Measurements from ENCODE around the gene AXDND1. TPM values are rescaled to one million over a fixed set of nuclear protein-coding genes. Genes with fewer than 3 reads are reported as not detected.

Gene AXDND1
- total RNA-seq, 2 donors from 2014 or later, result 0.43 to 0.44 TPM

DNA sequence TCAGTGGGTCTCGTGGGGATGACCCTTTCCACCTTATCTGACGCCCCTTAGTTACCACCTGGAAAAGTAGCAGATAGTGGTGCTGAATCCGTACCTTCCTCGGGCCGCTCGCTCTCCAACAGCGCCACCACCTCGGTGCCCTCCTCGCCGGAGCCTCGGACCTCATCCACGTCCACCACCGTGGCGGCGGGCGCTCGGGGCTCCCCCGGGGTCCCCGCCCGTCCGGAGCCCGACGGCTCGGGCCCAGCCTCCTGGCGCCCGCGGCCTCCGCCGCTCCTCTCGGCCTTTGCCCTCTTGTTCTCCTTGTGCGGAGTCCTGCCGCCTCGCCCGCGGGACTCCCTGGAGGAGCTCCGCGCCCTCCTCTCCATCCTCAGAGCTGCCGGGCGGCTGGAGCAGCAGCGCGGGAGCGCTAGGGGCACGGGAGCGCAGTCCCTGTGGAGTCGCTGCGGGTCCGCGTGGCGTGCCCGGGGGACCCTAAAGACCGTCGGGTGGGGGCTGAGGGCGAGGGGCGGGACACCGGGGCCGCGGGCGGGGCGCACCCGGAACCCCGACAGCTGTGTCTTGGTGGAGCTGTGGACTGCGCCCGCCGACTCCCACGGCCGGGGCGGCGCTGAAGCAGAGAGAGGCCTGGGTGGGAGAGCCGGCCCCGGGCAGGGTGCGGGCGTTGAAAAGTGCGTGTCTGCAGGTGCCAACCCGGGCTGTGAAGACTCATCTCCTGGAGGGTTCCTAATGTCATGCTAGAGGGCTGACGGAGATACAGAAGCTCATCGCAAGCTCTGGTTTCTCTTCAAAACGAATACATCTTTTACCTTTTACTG is 209.9 kb downstream of the AXDND1 start, which contains the start of gene NPHS2:
Gene NPHS2 (minus strand): TSS at position 452 of the 818 bp plus-strand sequence. CDS start 84 bp downstream, at position 368.
- peak within 1 kb of the TSS in 1 of 2 donors; percentile 19 for H3K4me3 Mint-ChIP-seq
- peaks cover 48% of the 10 kb centered on the region for H3K27me3 Mint-ChIP-seq (ENCODE audit: low read depth)
- no peak for ATAC-seq (replicated peaks in 1 of 2)
- DNase-seq, result no peak
- no peaks in the 10 kb centered on the region for H3K9me3 Mint-ChIP-seq
- peaks cover 0 to 2% of the 10 kb centered on the region in 2 donors for H3K36me3 Mint-ChIP-seq (ENCODE audit: insufficient read depth in 2 of 2)
- peaks cover 8% of the 10 kb centered on the region for H3K4me1 Mint-ChIP-seq (ENCODE audit: low read depth)
- no peak within 1 kb of the TSS for H3K27ac Mint-ChIP-seq

DNA sequence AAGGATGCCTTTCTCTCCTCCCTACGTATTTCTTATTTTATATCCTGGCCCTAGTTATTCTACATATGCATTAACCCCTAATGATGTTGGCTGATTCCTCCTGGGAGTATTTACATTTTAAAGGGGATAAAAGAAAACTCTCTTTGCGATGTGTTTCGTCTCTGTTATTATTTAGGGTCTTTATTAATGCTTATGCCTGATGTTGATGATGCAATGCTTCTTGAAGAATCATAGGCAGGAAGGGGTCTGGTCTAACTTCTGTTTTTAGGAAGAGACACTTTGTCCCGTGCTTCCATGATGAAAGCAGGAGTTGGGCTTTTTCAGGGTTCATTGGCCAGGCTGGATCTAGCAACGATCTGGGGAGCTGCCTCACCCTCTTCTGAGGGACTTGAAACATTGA is 210.7 kb downstream of the AXDND1 start:
- Mint-ChIP-seq H3K4me3 (peak overlapping the region in 1 of 2 donors; percentile 19), H3K4me1 (ENCODE audit: low read depth) (peaks cover 8% of the 10 kb centered on the region), H3K27me3 (ENCODE audit: low read depth) (peaks cover 48% of the 10 kb centered on the region), H3K27ac (no peak overlapping the region), H3K9me3 (no peaks in the 10 kb centered on the region), H3K36me3 (ENCODE audit: insufficient read depth in 2 of 2) (peaks cover 0 to 2% of the 10 kb centered on the region in 2 donors)
- DNase-seq, result no peak
- ATAC-seq (replicated peaks in 1 of 2), result no peak

DNA sequence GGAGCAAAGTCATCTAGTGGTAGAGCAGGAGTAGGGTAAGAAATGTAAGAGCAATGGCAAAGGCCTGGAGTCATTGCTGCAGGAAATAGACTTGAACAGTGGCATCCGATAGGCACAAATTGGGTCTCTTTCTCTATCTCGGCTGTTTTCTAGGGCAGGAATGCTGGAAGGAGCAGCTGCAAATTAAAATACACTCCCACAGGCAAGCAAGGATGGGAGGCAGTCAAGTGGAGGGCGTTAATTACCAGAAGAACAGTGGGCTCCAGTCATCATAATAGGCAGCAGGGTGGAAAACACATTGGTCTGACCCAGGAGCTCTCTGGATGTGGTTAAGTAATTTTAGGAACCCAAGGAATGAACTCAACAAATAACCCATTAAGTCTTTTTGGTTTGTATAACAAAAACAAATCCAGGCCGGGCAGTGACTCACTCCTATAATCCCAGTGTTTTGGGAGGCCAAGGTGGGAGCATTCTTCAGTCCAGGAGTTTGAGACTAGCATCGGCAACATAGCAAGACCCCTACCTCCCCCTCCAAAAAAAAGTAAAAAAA is 218.1 kb downstream of the AXDND1 start:
- no peaks in the 10 kb centered on the region for H3K9me3 Mint-ChIP-seq
- ATAC-seq (replicated peaks in 1 of 2), result no peak
- H3K4me3 Mint-ChIP-seq, result no peak overlapping the region
- no peak overlapping the region for H3K27ac Mint-ChIP-seq
- H3K27me3 Mint-ChIP-seq (ENCODE audit: low read depth), result peaks cover 47% of the 10 kb centered on the region
- DNase-seq, result no peak
- H3K36me3 Mint-ChIP-seq (ENCODE audit: insufficient read depth in 2 of 2), result no peaks in the 10 kb centered on the region
- H3K4me1 Mint-ChIP-seq (ENCODE audit: low read depth), result no peaks in the 10 kb centered on the region

DNA sequence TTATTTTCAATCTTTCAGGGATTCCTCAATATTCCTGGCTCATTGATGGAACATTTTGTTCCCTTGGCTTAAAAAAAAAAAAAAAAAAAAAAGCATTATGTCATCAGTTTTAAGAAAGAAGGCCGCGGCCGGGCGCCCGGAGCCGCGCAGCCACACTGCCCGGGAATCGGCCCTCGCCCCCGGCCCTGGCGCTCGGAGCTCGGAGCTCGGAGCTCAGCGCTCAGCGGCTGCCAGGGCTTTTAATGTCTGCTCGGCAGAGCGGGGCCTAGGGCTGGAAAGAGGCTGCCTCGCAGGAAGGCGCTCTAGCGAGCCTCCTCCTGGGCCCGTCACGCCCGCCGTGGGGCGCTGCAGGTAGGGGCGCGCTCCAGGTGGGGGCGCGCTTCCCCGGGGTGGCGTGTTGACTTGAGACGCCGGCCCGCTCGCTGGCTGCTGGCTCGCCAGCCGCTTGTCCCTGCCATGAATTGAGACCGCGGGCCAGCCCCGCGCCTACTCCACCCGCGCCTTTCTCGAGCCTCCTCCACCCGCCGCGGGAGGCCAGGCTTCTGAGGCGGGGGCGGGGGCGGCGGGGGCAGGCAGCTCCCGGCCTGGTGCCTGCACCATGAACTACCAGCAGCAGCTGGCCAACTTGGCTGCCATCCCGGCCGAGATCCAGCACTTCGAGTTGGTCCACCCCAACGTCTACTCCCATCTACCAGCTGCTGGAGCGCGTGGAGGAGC is 220.5 kb downstream of the AXDND1 start:
- ATAC-seq (replicated peaks in 1 of 2) (peak; percentile 40 to 60), DNase-seq (peak; percentile 14 to 29)
- Mint-ChIP-seq H3K27me3 (ENCODE audit: low read depth) (peaks cover 46% of the 10 kb centered on the region), H3K36me3 (ENCODE audit: insufficient read depth in 2 of 2) (no peaks in the 10 kb centered on the region), H3K4me1 (ENCODE audit: low read depth) (no peaks in the 10 kb centered on the region), H3K27ac (no peak overlapping the region), H3K9me3 (no peaks in the 10 kb centered on the region), H3K4me3 (no peak overlapping the region)

DNA sequence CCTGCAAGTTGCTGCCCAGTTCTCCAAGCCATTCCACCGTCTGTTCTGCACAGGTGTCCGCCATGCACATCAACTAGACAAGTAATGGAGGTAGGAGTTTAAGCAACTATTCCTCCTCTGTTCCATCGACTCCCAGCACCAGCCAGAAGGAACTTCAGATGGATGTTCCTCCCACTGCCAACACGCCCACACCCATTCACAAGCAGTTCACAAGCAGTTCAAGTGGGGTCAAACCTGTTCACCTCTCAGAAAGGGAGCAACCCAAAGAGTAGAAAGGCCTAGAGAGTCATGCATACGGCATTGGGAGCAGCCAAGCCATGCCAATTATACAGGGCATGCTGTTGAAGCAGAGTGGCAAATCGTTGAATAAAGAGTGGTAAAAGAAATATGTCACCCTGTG is 221.6 kb downstream of the AXDND1 start:
- Mint-ChIP-seq H3K4me1 (ENCODE audit: low read depth) (no peaks in the 10 kb centered on the region), H3K27ac (no peak overlapping the region), H3K27me3 (ENCODE audit: low read depth) (peaks cover 47% of the 10 kb centered on the region), H3K4me3 (no peak overlapping the region), H3K36me3 (ENCODE audit: insufficient read depth in 2 of 2) (peaks cover 0 to under 1% of the 10 kb centered on the region in 2 donors), H3K9me3 (no peaks in the 10 kb centered on the region)
- ATAC-seq (replicated peaks in 1 of 2), result no peak
- DNase-seq, result no peak

DNA sequence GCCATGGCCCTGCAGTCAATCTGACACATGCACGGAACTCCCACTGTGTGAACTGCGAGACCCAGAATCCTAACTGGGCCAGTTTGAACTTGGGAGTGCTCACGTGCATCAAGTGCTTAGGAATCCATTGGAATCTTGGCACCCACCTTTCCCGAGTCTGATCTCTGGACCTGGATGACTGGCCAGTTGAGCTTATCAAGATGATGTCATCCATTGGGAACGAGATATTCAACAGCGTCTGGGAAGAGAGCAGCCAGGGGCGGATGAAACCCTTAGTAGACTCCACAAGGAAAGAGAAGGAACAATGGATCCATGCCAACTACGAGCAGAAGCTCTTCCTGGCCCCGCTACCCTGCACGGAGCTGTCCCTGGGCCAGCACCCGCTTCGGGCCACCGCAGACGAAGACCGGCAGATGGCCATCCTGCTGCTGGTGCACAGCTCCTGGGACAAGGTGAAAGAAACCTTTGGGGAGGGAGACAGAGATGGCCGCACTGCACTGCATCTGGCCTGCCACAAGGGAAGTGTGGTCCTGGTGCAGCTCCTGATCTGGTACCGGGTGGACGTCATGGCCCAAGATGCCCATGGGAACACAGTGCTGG is 222.8 kb downstream of the AXDND1 start:
- no peaks in the 10 kb centered on the region for H3K4me1 Mint-ChIP-seq (ENCODE audit: low read depth)
- peaks cover 49% of the 10 kb centered on the region for H3K27me3 Mint-ChIP-seq (ENCODE audit: low read depth)
- no peak overlapping the region for H3K4me3 Mint-ChIP-seq
- peaks cover 0 to 2% of the 10 kb centered on the region in 2 donors for H3K36me3 Mint-ChIP-seq (ENCODE audit: insufficient read depth in 2 of 2)
- no peak for ATAC-seq (replicated peaks in 1 of 2)
- H3K27ac Mint-ChIP-seq, result no peak overlapping the region
- no peaks in the 10 kb centered on the region for H3K9me3 Mint-ChIP-seq
- DNase-seq, result no peak

DNA sequence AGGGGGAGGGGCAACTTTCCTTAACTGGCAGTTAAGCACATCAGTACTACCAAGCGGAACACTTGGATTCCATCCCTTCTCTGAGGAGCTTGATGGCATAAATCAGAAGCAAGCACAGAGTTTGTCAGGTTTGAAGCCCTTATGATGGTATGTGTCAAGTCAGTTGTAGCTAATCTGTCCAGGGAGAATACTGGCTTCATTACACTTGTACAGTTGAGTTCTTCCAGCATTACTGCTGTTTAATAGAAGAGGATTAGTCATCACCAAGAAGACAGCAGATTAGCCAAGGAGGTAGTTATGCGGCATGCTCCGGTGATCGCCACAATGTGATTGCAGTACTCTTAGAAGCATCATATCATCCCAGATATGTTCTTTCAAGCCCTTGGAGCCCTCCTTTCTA is 223.7 kb downstream of the AXDND1 start:
- no peaks in the 10 kb centered on the region for H3K9me3 Mint-ChIP-seq
- H3K4me3 Mint-ChIP-seq, result no peak overlapping the region
- DNase-seq (no peak), ATAC-seq (replicated peaks in 1 of 2) (no peak)
- no peaks in the 10 kb centered on the region for H3K4me1 Mint-ChIP-seq (ENCODE audit: low read depth)
- H3K27ac Mint-ChIP-seq, result no peak overlapping the region
- H3K36me3 Mint-ChIP-seq (ENCODE audit: insufficient read depth in 2 of 2), result peaks cover 0 to 2% of the 10 kb centered on the region in 2 donors
- H3K27me3 Mint-ChIP-seq (ENCODE audit: low read depth), result peaks cover 48% of the 10 kb centered on the region

DNA sequence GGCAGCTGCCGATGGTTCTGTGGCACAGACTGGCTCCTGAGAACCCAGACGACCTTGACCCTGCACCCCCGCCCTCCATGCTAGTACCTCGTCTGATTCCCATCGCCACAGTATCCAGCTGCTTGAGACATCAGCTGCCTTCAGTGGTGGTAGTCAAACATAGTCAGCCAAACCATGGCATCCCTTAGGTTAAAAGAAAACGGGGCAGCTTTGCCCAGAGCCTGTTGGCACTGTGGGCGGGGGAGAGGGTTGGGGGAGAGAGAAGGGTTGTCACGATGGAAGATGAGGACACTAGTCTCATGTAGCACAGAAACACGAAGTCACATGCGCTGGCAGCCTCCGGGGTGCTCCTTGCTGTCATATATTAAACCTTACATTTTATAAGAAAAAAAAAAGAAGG is 224.9 kb downstream of the AXDND1 start:
- DNase-seq, result no peak
- peaks cover 0 to 2% of the 10 kb centered on the region in 2 donors for H3K36me3 Mint-ChIP-seq (ENCODE audit: insufficient read depth in 2 of 2)
- no peak overlapping the region for H3K27ac Mint-ChIP-seq
- ATAC-seq (replicated peaks in 1 of 2), result no peak
- H3K4me3 Mint-ChIP-seq, result no peak overlapping the region
- H3K27me3 Mint-ChIP-seq (ENCODE audit: low read depth), result peaks cover 41% of the 10 kb centered on the region
- no peaks in the 10 kb centered on the region for H3K9me3 Mint-ChIP-seq
- H3K4me1 Mint-ChIP-seq (ENCODE audit: low read depth), result no peaks in the 10 kb centered on the region

DNA sequence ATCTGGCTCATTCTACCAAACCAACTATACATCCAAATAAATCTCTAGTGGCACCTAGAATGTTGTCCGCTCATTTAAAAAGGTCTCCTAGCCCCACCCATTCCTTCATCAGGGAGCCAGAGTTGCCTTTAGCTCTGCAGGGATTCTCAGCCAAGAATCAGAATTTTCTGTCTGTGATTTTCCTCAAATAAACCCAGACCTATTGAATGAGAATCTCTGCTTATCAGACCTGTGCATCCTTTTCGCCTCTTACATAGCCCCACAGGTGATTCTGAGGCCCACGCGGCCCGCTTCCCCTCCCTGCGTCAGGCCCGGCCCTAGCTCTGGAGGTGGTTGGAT is 225.5 kb downstream of the AXDND1 start:
- DNase-seq, result no peak
- Mint-ChIP-seq H3K27ac (no peak overlapping the region), H3K9me3 (no peaks in the 10 kb centered on the region), H3K4me1 (ENCODE audit: low read depth) (no peaks in the 10 kb centered on the region), H3K4me3 (no peak overlapping the region), H3K27me3 (ENCODE audit: low read depth) (peaks cover 37% of the 10 kb centered on the region), H3K36me3 (ENCODE audit: insufficient read depth in 2 of 2) (peaks cover 0 to 2% of the 10 kb centered on the region in 2 donors)
- no peak for ATAC-seq (replicated peaks in 1 of 2)

DNA sequence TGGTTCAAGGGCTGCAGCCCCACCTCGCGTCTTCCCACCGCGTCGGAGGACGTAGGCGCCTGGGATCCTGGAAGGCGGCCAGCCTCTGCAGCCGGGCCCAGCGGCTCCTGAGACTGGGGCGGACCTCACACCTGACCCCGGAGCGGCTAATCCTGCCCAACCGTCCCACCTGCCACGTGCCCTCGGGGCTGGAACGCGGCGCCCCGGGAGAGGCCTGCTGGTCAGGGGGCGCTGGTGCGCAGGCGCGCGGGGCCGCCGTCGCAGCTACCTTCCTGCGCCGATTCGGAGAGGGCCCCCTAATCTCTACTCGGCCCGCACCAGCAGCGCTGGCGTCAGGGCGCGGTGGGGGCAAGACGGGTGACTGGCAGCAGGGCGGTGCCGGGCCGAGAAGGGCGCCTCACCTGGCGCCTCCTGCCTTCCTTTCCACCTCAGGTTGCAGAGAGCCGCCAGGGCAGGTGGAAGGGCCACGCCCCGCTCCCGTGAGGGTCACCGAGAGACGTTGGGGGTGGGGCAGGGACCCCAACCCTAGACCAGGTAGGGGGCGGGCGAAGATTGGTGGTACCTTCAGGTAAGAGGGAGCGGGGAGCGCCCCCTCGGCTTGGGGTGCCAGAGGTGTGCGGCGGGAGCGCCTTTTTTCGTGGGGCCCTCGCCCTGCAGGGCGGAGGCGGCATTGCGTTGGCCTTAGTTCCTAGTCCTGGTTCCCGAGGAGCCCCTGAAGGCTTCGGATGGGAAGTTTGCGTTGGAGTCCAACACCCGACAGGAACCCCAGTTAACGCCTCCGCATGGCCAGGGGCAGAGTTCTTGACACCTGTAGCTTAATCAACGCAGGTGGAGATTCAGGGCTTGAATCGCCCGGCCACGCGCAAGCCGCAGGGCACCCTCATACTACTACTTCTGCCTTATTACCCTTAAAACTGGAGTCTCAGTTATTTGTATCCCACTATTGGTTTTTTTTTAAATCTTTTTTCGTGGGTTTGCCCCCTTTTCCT is 226.1 kb downstream of the AXDND1 start, which contains the start of gene TDRD5:
Gene TDRD5 (plus strand): TSS at position 241 of the 989 bp plus-strand sequence. CDS start 784 bp downstream, outside the sequence.
- Mint-ChIP-seq H3K27ac (no peak within 1 kb of the TSS), H3K4me1 (ENCODE audit: low read depth) (no peaks in the 10 kb centered on the region), H3K4me3 (no peak within 1 kb of the TSS), H3K9me3 (no peaks in the 10 kb centered on the region), H3K27me3 (ENCODE audit: low read depth) (peaks cover 41% of the 10 kb centered on the region), H3K36me3 (ENCODE audit: insufficient read depth in 2 of 2) (peaks cover 0 to 2% of the 10 kb centered on the region in 2 donors)
- ATAC-seq (replicated peaks in 1 of 2), result no peak
- no peak for DNase-seq

DNA sequence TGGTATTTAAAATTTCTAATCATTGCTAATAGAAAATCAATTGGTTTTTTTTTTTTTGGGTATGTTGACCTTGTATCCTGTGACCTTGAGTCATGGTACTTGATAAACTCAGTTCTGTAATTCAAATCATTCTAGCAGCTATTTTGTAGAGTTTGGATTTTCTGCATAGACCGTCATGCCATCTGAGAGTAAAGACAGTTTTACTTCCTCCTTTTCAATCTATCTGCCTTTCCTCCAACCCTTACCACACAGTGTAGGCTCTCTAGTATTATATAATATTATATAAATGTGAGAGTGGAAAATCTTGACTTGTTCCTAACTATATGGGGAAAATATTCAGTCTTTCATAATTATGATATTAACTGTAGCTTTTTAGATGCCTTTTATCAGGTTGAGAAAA is 232.9 kb downstream of the AXDND1 start:
- no peak overlapping the region for H3K27ac Mint-ChIP-seq
- no peak overlapping the region for H3K4me3 Mint-ChIP-seq
- no peaks in the 10 kb centered on the region for H3K9me3 Mint-ChIP-seq
- ATAC-seq (replicated peaks in 1 of 2) (no peak), DNase-seq (no peak)
- no peaks in the 10 kb centered on the region for H3K4me1 Mint-ChIP-seq (ENCODE audit: low read depth)
- no peaks in the 10 kb centered on the region for H3K36me3 Mint-ChIP-seq (ENCODE audit: insufficient read depth in 2 of 2)
- peaks cover 19% of the 10 kb centered on the region for H3K27me3 Mint-ChIP-seq (ENCODE audit: low read depth)

DNA sequence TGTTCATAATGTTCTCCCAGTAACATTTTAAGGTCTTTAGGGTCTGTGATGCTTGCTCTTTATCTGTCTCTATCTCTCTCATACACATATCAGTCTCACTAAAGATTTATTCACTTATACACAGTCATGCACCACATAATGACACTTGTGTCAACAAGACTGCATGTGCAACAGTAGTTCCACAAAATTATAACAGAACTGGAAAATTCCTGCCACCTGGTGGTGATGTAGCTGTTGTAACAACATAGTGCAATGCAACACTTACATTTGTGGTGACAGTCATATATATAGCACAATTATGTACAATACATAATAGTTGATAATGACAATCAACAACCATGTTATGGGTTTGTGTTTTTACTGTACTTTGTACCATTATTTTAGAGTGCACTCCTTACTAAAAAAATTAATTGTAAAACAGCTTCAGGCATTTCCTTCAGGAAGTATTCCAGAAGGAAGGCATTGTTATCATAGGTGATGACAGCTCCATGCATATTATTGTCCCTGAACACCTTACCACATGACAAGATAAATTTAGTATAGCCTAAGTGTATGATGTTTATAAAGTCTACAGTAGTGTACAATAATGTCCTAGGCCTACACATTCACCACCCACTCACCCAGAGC is 234.0 kb downstream of the AXDND1 start:
- DNase-seq, result peak in 1 of 2 donors; percentile 12
- Mint-ChIP-seq H3K27me3 (ENCODE audit: low read depth) (peaks cover 15% of the 10 kb centered on the region), H3K27ac (no peak overlapping the region), H3K9me3 (peaks cover 0 to 2% of the 10 kb centered on the region in 2 donors), H3K4me3 (no peak overlapping the region), H3K36me3 (ENCODE audit: insufficient read depth in 2 of 2) (no peaks in the 10 kb centered on the region), H3K4me1 (ENCODE audit: low read depth) (no peaks in the 10 kb centered on the region)
- ATAC-seq (replicated peaks in 1 of 2), result no peak

Measured in activated T-cell treated with anti-CD3 and anti-CD28 coated beads, Interleukin-2, amount 50 U/mL, for 72 hours (primary cell).